ENCODE measurements around the gene FAM72A.
"Not testable (repeated sequence)": the region's sequence is repeated elsewhere in the genome, so short reads cannot be mapped to it uniquely, and the experiment has no call there.

GRCh38 chr1:206219514-206220331 is 17.1 kb upstream of the FAM72A start:
- TF ChIP-seq CTCF, POLR2A (IDR thresholded peaks at IDR 0.05): not testable (repeated sequence)
